ENCODE results near the gene APEH. TPM values are rescaled to one million over a fixed set of nuclear protein-coding genes. Genes with fewer than 3 reads are reported as not detected.

Gene APEH
- total and polyA plus RNA-seq, 9 of the 15 experiments (the other 6 are each of a cell fraction or from before 2014, with no cell fraction given), result 70.9 to 177 (median 117) TPM

GRCh38 chr3:49702672-49703071 is 28.5 kb downstream of the APEH start:
- no peak overlapping the region for H3K4me2 ChIP-seq (ENCODE audit: insufficient read depth, low read length)
- H2AFZ ChIP-seq (ENCODE audit: low read depth, low read length), result no peak overlapping the region
- no peaks in the 10 kb centered on the region for H3K27me3 ChIP-seq (ENCODE audit: control insufficient read depth in 2 of 2, insufficient read depth in 2 of 2, low read length in 2 of 2)
- ATAC-seq, result no peak
- in situ Hi-C loops (cut with MboI), result loop anchor here (5.0 kb wide), 1 partner anchor 140 kb away; no protein-coding TSS in a partner anchor
- CTCF ChIA-PET (ENCODE audit: low intra/inter-chr PET ratio), result interaction anchor here (0.6 to 1.6 kb wide), 2 partner anchors 137 to 519 kb away, joined by 3 to 16 read pairs; no protein-coding TSS in a partner anchor
- H3K4me1 ChIP-seq (replicated peaks in 1 of 2; ENCODE audit: control insufficient read depth in 2 of 2, insufficient read depth in 2 of 2, low read length in 2 of 2), result peaks cover 0 to 10% of the 10 kb centered on the region in 2 experiments; a peak in 2 of 5 replicates
- DNase-seq (ENCODE audit: extremely low read depth in 1 of 4, low spot score in 3 of 4), result no peak
- peaks cover 87% of the 10 kb centered on the region; the same call in 2 of the 3 replicates for H3K36me3 ChIP-seq (ENCODE audit: control insufficient read depth, insufficient read depth, low read length)
- no peaks in the 10 kb centered on the region for H3K9me1 ChIP-seq (ENCODE audit: control insufficient read depth, insufficient read depth, low read length)
- no peak overlapping the region for H3K27ac ChIP-seq (ENCODE audit: extremely low read depth, low read depth, low read length)
- no peaks in the 10 kb centered on the region for H4K20me1 ChIP-seq (replicated peaks; ENCODE audit: control insufficient read depth, insufficient read depth, low read length)
- no TSS peak for BruUV-seq (replicated peaks)
- H3K79me2 ChIP-seq (ENCODE audit: control insufficient read depth, insufficient read depth, low read length), result no peaks in the 10 kb centered on the region
- WGBS (ENCODE audit: insufficient coverage, low coverage, missing lambda C conversion rate), result 88% methylated on average over 7 of the region's 11 CpGs
- no peak for FAIRE-seq
- no peaks in the 10 kb centered on the region for H3K9me3 ChIP-seq (replicated peaks; ENCODE audit: control insufficient read depth, insufficient read depth, low read depth, low read length)
- TF ChIP-seq HEY1 (CRISPR knock-in tag; IDR thresholded peaks at IDR 0.05; ENCODE audit: borderline replicate concordance) (no peak), ZNF444 (CRISPR knock-in tag; IDR thresholded peaks at IDR 0.05) (no peak), MBD2 (IDR thresholded peaks at IDR 0.05; ENCODE audit: borderline replicate concordance, low read depth) (no peak), ZNF217 (CRISPR knock-in tag; IDR thresholded peaks at IDR 0.05) (no peak), ZNF197 (CRISPR knock-in tag; IDR thresholded peaks at IDR 0.05; ENCODE audit: low read depth) (no peak), PBX2 (CRISPR knock-in tag; IDR thresholded peaks at IDR 0.05; ENCODE audit: low read depth) (no peak), PBX2 (tag; conservative IDR thresholded peaks at IDR 0.05; ENCODE audit: low read depth) (no peak), EZH2 (IDR thresholded peaks at IDR 0.05; ENCODE audit: borderline replicate concordance, low read depth, low read length) (no peak), POLR2H (tag; IDR thresholded peaks at IDR 0.05; ENCODE audit: low read depth) (no peak), ZNF24 (IDR thresholded peaks at IDR 0.05) (no peak), ZBED1 (IDR thresholded peaks at IDR 0.05) (no peak), SMARCA5 (IDR thresholded peaks at IDR 0.05) (no peak)
- TF ChIP-seq, protein P1, sequence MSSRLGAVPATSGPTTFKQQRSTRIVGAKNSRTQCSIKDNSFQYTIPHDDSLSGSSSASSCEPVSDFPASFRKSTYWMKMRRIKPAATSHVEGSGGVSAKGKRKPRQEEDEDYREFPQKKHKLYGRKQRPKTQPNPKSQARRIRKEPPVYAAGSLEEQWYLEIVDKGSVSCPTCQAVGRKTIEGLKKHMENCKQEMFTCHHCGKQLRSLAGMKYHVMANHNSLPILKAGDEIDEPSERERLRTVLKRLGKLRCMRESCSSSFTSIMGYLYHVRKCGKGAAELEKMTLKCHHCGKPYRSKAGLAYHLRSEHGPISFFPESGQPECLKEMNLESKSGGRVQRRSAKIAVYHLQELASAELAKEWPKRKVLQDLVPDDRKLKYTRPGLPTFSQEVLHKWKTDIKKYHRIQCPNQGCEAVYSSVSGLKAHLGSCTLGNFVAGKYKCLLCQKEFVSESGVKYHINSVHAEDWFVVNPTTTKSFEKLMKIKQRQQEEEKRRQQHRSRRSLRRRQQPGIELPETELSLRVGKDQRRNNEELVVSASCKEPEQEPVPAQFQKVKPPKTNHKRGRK (tag; IDR thresholded peaks at IDR 0.05), result no peak
- TF ChIP-seq, protein P2, sequence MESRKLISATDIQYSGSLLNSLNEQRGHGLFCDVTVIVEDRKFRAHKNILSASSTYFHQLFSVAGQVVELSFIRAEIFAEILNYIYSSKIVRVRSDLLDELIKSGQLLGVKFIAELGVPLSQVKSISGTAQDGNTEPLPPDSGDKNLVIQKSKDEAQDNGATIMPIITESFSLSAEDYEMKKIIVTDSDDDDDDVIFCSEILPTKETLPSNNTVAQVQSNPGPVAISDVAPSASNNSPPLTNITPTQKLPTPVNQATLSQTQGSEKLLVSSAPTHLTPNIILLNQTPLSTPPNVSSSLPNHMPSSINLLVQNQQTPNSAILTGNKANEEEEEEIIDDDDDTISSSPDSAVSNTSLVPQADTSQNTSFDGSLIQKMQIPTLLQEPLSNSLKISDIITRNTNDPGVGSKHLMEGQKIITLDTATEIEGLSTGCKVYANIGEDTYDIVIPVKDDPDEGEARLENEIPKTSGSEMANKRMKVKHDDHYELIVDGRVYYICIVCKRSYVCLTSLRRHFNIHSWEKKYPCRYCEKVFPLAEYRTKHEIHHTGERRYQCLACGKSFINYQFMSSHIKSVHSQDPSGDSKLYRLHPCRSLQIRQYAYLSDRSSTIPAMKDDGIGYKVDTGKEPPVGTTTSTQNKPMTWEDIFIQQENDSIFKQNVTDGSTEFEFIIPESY (CRISPR knock-in tag; IDR thresholded peaks at IDR 0.05), result no peak
- intact Hi-C loops (cut with micrococcal nuclease), result loop anchor here (1.0 to 5.0 kb wide), 2 partner anchors 137 to 205 kb away; no protein-coding TSS in a partner anchor
- no peak overlapping the region for H3K9ac ChIP-seq (ENCODE audit: insufficient read depth in 1 of 2, low read depth in 2 of 2, low read length in 2 of 2)
- no peak overlapping the region for H3K4me3 ChIP-seq
- POLR2A ChIA-PET, result interaction anchor here (1.3 to 1.6 kb wide), 2 partner anchors 10 to 136 kb away, joined by 5 read pairs; no protein-coding TSS in a partner anchor
